Hematopoietic multipotent progenitor cell (in vitro differentiated cells): ENCODE results near the gene TRPC1. TPM values are rescaled to one million over a fixed set of nuclear protein-coding genes. Genes with fewer than 3 reads are reported as not detected.
A peak's percentile ranks its signal among the peaks of the same experiment; 100 is the strongest.
"Not testable (repeated sequence)": the region's sequence is repeated elsewhere in the genome, so short reads cannot be mapped to it uniquely, and the experiment has no call there.

Experiments used
- DNase-seq, 3 donors: peaks; one replicate each; pipeline ENCODE4 v3.0.0-alpha.2; 2011 to 2015; ENCODE audit warnings: low read depth in 2 of 3, low spot score in 2 of 3
- total RNA-seq: library from RNA; depleted of rRNA; stranded (reverse); fragments of >200 nt; gene quantifications from one replicate; pipeline ENCODE4 v1.2.3, GENCODE V29; 2012

The TRPC1 gene
- total RNA-seq, 1 donor: 5.7 TPM

DNA sequence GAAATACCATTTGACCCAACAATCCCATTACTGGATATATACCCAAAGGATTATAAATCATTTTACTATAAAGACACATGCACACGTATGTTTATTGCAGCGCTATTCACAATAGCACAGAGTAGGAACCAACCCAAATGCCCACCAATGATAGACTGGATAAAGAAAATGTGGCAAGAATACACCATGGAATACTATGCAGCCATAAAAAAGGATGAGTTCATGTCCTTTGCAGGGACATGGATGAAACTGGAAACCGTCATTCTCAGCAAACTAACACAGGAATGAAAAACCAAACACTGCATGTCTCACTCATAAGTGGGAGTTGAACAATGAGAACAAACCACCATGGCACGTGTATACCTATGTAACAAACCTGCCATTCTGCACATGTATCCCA lies 26.7 kb downstream of the TRPC1 start:
- not testable (repeated sequence) for DNase-seq

DNA sequence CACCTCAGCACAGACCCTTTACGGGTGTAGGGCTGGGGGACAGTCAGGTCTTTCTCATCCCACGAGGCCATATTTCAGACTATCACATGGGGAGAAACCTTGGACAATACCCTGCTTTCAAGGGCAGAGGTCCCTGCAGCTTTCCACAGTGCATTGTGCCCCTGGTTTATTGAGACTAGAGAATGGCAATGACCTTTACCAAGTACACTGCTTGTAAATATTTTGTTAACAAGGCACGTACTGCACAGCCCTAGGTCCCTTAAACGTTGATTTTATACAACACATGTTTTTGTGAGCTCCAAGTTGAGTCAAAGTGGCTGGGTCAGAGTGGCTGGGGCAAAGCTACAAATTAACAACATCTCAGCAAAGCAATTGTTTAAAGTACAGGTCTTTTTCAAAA lies 28.8 kb downstream of the TRPC1 start:
- not testable (repeated sequence) for DNase-seq

DNA sequence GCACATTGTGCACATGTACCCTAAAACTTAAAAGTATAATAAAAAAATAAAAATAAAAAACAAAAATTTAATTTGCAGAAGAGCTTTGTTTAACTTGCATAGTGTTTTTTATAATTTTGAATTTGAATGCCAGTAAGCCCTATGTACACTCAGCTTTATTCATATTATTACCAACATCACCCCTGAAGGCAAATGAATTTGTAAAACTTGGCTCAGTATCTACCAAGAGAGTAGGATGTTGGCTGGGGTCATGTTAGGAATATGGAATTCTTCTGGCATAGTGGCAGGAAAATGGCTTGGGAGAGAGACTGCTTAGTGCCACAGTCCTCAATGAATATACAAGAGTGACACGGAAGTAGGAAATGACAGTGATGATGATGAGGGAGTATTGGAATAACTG lies 30.7 kb downstream of the TRPC1 start:
- DNase-seq: no peak

DNA sequence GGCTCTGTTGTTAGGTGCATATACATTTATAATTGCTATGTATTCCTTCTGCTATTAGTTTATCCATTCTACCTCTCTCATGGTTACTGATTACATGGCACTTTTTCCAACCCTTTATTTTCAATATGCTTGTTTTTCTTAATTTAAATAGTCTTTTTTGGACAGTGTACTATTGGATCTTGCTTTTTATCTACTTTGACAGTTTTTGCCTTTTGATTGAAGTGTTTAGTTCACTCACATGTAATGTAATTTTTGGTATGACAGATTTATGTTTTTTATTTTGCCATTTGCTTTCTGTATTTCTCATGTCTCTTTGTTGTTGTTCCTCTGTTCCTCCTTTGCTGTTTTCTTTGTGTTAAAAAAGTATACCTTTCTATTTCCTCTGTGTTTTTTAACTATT lies 44.5 kb downstream of the TRPC1 start:
- DNase-seq: no peak

DNA sequence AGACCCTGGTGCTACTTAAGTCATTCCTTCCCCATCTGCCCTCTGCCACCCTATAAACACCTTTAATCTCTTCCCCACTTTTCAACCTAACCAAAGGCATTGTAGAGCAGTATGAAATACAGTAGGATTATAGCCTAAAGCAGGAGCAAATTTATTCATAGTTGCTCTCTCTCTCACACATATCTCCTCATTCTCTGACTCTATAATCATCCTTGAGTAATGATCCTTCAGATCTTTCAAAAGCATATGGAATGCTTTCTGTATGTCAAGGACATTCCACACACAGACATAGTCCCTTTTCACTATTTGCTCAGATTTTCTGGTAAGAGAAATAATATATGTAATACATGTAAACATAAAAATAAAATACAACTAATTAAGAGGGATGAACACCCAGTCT lies 54.1 kb downstream of the TRPC1 start:
- DNase-seq: no peak

DNA sequence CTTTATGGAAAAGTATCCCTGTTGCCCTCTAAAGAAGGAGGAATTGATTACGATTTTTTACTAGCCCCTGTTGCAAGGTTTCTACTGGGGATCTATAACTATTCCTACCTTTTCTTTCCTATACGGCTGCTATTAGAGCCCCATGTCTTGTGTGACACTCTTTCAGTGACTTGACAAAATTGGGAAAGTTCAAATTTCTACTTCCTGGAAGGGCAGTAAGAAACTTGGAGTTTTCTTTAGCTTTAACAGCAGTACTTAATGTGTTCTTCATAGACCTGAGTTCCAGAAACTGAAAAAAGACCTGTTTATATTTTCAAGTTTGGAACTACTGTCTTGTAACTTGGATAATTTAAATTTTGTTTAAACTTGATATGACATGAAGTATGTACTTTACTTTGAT lies 54.7 kb downstream of the TRPC1 start:
- DNase-seq: no peak

DNA sequence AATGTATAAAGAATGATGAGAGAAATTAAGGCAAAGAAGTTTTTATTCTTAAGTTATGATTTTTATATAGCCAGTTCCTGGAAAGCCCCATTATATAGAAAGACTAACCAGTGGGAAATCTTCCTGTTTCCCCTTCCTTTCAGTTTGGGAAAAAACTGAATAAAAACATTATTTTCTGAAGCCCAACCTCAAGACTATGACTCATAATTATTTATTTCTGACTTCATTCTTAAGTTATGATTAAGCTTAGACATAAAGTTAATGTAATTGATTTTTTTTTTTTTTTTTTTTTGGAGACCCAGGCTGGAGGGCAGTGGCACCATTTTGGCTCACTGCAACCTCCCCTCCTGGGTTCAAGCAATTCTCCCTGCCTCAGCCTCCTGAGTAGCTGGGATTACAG lies 55.8 kb downstream of the TRPC1 start:
- no peak for DNase-seq

DNA sequence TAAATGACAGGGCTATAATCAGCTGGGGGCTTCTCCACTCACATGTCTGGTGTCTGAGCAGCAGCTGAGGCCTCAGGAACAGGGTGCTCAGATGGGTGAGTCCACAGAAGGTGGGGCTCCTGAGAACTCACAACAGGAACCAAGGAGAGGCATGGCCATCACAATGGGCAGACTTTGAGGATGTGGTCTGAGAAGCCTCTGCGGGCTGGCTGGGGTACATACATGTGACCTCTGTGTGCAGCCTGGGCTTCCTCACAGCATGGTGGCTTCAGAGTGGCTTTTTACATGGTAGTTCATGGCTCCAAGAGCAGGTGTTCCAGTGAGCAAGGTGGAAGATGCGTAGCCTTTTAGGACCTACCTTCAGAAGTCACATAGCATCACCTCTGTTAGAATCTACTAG lies 58.8 kb downstream of the TRPC1 start:
- DNase-seq: no peak

DNA sequence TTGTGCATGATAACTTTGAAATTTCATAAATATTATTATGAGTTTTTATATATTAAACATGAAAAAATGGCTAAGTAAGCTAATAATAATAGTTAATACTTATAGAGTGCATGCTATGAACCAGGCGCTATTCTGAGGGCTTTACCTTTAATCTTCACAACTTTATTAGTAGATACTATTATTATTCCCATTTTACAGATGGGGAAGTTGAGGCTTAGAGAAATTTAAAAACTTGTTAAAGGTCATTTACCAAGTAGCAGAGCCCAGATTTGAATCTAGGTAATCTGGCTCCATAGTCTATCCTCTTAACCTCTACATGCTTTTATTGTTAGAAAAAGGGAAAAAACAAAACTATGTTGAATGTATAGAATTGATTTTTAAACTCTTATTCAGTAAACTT lies 60.4 kb downstream of the TRPC1 start:
- DNase-seq: no peak

DNA sequence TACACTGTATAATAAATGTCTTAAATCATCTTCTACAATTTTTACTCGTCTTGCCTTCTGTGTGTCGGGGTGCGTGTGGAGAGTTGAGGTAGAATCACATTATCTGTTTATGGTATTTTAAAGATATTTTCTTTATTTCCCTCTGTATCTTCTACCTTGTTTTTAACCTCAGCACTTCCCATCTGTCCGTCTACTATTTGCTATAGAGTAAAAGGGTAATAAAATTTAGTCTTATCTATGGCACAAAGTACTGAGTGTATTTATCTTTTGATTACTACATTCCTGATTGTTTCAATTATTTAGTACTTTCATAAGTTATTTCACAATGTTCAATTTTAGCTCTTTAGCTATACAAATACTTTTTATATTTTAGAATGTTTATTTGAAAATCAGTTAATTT lies 62.2 kb downstream of the TRPC1 start:
- DNase-seq: no peak

DNA sequence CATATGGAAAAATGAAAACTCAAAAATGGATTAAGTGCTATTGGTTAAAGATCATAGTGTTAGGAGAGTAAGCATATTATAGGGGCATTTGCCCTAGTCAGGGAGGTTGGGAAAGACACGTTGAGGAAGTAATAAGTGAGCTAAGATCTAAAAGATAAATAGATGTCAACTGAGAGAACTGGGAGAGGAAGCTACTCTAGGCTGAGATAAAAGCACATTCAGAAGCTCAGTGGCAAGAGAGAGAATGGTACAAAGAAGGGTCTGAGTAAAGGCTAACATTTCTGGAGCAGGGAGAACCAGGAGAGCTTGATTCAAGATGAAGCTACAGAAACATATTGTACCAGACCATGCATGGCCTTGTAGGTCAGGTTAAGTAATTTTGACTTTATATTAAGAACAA lies 63.9 kb downstream of the TRPC1 start:
- DNase-seq: peak in 2 of 3 donors; percentile 3 to 14

DNA sequence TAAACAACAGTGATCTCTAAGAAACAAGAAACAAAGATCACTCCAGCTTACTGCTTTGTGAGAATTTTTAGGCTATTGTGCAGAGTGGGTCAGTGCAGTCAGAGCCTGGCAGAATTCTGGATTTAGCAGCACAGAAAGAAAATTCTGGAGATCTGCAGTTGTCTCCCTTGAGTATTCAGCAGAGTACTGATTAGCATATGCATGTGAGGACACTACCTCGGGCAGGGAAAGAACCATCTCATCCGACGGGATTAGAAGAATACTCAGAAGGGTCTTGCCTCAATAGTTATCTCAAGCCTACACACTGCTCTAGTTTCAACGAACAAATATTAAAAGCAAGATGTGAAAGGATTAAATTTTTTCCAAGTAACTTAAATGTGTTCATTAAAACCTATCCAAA lies 70.7 kb downstream of the TRPC1 start:
- DNase-seq: no peak

DNA sequence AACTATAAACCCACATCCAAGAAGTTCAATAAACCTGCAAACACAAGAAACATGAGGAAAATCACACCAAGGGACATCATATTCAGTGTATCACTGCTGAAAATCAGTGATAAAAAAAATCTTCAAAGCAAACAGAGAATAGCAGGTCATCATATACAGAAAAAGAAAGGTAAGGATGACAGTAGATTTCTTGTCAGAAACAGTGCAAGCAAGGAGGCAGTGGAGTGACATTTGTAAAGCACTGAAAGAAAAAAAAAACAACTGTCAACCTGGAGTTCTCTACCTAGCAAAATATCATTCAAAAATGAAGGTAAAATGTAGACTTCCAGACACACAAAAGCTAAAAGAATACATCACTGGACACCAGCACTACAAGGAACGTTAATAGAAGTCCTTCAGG lies 71.5 kb downstream of the TRPC1 start:
- DNase-seq: no peak

DNA sequence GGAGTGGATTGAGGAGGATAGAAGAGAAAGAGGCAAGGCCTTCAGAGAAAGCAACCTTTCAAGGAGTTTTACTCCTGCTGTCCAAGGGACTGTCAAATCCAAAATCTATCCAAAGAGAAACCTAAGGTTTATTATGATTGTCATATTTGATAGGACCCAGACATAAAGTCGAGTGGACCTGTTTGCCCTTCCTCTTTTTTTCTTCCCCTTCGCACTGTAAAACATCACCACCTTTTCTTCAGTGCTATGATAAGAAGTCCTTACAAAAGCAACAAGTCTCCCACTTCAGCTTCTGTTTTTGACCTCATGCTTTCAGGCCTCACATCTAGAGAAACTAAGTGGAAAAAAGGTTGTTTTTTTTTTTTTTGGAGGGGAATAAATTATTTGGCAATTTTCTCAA lies 73.0 kb downstream of the TRPC1 start:
- peak in 1 of 3 donors; percentile 8 for DNase-seq

DNA sequence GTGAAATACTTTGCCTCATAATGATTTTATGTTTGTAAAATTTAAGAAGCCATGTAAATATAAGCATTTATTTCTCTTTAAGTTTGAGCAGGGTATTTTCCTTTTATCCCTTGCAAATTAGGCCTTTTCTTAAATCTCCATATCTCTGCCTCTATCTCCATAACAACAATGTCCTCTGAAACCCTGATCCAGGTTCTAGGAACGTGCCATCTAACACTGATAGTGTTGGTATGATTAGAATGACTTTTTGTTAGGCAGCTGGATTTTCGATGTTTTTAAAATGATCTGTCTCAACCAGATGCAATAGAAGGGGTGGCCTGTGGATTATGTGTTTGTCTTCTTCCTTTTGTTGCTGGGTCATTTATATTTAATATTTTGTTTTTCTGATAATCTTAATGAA lies 77.9 kb downstream of the TRPC1 start:
- DNase-seq: no peak

DNA sequence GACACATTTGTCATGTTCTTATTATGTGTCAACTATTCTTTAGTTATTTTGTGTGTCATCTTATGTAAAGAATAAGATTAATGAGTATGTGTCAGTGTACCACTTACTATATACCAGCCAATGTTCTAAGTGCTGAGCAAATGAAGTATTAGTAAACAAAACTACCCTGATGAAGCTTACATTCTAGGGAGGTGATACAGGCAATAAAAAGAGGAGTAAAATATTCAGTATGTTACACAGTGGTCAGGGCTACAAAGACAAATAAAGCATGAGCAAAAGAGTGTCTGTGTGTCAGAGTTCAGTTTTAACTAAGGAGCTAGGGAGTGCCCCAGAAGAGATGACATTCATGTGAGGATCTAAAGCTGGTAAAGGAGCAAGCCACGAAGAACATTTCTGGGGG lies 79.1 kb downstream of the TRPC1 start:
- no peak for DNase-seq

DNA sequence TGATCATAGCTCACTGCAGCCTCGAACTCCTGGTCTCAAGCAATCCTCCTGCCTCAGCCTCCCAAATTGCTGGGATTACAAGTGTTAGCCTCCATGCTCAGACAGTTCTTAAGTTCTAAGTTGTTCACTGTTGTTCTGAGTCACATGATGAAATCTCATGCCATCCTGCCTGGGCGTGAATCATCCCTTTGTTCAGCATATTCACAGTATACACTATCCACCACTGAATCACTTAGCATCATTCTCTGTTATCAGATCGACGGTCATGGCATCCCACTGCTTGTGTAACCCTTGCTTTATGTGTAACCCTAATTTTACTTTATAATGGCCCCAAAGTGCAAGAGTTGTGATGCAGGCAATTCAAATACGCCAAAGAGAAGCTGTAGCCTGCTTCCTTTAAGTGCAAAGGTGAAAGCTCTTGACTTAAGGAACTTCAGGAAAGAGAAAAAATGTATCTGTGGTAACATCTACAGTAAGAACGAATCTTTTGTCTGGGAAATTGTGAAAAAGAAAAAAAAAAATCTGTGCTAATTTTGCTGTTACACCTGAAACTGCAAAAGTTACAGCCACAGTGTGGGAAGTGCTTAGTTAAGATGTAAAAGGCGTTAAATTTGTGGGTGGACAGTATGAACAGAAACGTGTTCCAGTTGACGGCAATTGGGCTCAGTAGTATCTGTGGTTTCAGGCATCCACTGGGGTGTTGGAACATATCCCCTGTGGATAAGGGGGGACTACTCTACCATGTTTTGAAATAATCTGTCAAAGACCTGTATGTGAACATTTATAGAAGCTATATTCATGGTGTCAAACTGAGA lies 84.5 kb downstream of the TRPC1 start:
- no peak for DNase-seq

DNA sequence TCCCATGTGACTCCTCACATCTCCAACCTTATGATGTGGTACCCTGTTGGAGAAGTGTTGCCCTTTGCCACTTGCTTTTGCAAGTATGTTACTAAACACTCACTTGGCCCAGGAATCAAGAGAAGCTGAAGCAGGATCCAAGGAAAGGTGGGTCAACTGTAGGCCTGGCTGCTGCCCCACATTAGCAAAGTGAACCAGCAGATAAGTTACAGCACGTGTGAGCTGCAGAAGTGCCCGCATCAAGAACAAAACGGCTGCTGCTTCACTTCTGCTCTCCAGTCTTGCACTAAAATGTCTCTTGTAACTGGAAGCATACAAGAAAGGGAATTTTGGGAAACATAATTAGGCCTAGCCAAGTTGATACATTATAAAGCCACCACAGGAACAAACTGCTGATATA lies 85.4 kb downstream of the TRPC1 start:
- DNase-seq: no peak

DNA sequence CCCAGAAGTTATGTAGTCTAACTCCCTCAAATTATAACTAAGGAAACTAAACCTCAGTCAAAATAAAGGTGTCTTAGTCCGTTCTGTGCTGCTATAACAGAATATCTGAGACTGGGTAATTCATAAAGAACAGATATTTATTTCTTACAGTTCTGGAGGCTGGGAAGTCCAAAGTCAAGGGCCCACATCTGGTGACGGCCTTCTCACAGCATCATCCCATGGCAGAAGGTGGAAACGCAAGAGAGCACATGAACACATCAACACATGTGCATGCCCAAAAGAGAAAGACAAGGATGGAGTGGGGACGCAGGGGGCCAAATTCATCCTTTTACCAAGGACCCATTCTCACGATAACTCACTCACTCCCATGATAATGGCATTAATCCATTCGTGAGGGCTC lies 92.0 kb downstream of the TRPC1 start:
- DNase-seq: no peak

DNA sequence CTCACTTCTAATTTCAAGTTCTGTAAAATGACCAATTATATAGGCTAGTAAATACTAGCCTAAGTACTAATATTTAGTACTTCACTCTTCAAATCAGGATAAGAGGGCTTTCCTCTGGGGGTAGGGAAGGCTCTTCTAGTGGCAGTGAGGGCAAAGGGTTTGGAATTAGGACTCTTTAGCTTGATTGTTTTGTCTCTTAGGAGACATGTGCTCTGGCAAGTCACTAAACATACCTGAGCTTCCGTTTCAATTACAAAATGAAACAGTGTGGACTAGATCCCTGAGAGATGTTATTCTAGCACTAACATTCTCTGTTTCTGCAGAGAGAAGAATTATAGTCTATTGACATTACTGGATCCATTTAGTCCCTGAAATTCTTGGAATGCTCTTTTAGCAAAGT lies 93.5 kb downstream of the TRPC1 start:
- no peak for DNase-seq

DNA sequence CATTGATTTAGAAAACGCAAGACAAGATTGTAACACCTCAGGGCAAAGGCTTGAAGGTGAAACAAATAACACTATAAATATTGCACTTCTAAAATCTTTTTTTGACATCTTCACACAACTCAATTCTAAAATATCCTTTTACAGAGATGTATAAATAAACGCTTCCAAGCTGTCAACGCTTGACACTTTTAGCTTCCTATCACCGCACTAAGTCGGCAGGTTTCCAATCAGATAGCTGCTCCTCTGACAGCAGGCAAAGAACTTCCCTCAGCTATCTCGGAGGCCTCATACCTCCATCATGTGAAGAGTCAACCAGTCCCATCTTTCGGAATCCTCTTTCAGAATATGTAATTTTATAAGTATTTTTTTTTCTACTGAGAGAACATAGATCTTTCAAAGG lies 94.1 kb downstream of the TRPC1 start:
- DNase-seq: no peak

DNA sequence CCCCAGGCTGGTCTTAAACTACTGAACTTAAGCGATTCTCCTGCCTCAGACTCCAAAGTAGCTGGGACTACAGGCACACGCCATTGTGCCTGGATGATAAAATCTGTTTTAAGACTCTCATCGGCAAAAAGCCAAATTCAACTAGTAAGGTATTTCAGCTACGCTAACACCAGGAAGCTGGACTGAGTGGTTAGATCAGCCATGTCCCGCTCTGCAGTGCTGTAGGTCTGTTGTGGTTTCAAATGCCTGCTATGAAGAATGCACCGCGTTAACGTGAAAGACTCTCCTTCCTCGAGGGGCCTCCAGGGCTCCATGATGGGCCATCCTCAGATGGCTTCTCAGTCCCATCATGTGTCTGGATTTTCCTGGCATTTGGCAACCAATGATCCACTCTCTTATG lies 94.8 kb downstream of the TRPC1 start:
- DNase-seq: no peak

DNA sequence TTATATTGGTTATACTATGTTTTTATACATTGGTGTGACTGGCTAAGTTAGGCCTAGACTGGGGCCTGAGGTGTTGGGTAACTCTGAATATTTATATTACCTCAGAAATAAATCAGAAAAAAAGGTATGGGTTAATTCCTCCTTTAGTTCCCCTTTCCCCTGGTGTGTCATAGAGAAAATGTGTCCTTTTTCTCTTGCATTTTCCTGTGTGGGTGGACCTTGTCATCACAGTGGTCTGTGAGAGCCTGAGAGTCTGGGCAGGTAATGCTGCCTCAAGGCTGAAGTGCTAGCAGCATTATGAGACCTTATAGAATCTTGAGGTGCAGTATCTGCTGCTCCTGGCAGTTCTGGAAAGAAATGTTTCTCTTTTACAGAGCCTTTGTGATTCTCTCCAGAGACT lies 95.3 kb downstream of the TRPC1 start:
- no peak for DNase-seq
